Measurements from ENCODE around the gene ICAM1.

DNA sequence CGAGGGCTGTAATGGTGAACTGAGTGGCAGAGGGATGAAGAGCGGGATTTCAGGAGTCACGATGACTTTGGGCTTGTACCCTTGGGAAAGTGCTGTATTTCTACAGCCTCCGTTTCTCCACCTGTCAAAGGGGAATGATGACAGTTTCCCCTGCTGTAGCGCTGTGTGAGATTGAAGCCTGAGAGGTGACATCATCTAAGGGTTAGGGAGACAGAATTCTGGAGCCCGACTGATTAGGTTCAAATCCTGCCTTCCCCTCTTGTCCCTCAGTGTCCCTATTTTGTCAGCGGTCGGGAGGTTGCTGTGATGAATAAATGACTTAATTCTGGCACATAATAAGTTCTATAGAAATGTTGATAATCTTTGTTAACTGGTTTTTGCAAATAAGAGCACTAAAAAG, 18.2 kb upstream of the ICAM1 start:
- TF ChIP-seq, protein P1, sequence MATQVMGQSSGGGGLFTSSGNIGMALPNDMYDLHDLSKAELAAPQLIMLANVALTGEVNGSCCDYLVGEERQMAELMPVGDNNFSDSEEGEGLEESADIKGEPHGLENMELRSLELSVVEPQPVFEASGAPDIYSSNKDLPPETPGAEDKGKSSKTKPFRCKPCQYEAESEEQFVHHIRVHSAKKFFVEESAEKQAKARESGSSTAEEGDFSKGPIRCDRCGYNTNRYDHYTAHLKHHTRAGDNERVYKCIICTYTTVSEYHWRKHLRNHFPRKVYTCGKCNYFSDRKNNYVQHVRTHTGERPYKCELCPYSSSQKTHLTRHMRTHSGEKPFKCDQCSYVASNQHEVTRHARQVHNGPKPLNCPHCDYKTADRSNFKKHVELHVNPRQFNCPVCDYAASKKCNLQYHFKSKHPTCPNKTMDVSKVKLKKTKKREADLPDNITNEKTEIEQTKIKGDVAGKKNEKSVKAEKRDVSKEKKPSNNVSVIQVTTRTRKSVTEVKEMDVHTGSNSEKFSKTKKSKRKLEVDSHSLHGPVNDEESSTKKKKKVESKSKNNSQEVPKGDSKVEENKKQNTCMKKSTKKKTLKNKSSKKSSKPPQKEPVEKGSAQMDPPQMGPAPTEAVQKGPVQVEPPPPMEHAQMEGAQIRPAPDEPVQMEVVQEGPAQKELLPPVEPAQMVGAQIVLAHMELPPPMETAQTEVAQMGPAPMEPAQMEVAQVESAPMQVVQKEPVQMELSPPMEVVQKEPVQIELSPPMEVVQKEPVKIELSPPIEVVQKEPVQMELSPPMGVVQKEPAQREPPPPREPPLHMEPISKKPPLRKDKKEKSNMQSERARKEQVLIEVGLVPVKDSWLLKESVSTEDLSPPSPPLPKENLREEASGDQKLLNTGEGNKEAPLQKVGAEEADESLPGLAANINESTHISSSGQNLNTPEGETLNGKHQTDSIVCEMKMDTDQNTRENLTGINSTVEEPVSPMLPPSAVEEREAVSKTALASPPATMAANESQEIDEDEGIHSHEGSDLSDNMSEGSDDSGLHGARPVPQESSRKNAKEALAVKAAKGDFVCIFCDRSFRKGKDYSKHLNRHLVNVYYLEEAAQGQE (IDR thresholded peaks at IDR 0.05; ENCODE audit: insufficient read depth in 1 of 2, low read depth in 2 of 2, low read length in 2 of 2), result no peak
- TF ChIP-seq SIN3A (IDR thresholded peaks at IDR 0.05; ENCODE audit: borderline replicate concordance, insufficient read depth, low read length), result no peak

Measured in PFSK-1 (cell line).